Measurements from ENCODE around the gene EDAR. TPM values are rescaled to one million over a fixed set of nuclear protein-coding genes. Genes with fewer than 3 reads are reported as not detected.

EDAR gene
- total RNA-seq, 1 donor from 2014 or later = not detected

DNA sequence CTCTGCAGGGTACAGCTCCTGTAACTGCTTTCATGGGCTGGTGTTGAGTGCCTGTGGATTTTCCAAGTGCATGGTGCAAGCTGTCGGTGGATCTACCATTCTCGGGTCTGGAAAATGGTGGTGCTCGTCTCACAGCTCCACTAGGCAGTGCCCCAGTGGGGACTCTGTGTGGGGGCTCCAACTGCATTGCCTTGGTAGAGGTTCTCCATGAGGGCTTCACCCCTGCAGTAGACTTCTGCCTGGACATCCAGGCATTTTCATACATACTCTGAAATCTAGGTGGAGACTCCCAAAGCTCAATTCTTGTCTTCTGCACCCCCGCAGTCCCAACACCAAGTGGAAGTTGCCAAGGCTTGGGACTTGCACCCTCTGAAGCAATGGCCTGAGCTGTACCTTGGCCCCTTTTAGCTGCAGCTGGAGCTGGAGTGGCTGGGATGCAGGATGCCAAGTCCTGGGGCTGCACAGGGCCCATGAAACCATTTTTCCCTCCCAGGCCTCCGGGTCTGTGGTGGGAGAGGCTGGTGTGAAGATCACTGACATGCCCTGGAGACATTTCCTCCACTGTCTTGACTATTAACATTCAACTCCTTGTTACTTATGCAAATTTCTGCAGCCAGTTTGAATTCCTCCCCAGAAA is 41.6 kb downstream of the EDAR start:
- TF ChIP-seq, protein P1, sequence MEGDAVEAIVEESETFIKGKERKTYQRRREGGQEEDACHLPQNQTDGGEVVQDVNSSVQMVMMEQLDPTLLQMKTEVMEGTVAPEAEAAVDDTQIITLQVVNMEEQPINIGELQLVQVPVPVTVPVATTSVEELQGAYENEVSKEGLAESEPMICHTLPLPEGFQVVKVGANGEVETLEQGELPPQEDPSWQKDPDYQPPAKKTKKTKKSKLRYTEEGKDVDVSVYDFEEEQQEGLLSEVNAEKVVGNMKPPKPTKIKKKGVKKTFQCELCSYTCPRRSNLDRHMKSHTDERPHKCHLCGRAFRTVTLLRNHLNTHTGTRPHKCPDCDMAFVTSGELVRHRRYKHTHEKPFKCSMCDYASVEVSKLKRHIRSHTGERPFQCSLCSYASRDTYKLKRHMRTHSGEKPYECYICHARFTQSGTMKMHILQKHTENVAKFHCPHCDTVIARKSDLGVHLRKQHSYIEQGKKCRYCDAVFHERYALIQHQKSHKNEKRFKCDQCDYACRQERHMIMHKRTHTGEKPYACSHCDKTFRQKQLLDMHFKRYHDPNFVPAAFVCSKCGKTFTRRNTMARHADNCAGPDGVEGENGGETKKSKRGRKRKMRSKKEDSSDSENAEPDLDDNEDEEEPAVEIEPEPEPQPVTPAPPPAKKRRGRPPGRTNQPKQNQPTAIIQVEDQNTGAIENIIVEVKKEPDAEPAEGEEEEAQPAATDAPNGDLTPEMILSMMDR (IDR thresholded peaks at IDR 0.05) = no peak
- no peak overlapping the region for H3K4me3 ChIP-seq
- peaks cover 0 to 20% of the 10 kb centered on the region in 2 donors for H3K9me3 ChIP-seq
- no peak for DNase-seq (ENCODE audit: low spot score in 2 of 2)
- H3K4me1 ChIP-seq = no peaks in the 10 kb centered on the region
- no peaks in the 10 kb centered on the region for H3K27me3 ChIP-seq
- intact Hi-C loops (cut with DNase I) = no loop called here
- no peaks in the 10 kb centered on the region for H3K36me3 ChIP-seq
- no peak overlapping the region for H3K27ac ChIP-seq

DNA sequence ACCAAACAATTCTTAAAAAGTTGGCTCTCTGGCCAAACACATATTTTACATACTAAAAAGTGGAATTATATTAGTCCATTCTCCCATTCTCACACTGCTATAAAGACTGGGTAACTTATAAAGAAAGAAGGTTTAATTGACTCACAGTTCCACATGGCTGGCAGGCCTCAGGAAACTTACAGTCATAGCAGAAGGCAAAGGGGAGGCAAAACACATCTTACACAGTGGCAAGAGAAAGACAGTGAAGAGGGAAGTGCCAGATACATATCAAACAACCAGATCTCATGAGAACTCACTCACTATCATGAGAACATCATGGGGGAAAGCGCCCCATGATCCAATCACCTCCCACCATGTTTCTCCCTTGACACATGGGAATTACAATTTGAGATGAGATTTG is 42.6 kb downstream of the EDAR start:
- H3K4me1 ChIP-seq = no peaks in the 10 kb centered on the region
- H3K27me3 ChIP-seq = no peaks in the 10 kb centered on the region
- no peaks in the 10 kb centered on the region for H3K36me3 ChIP-seq
- no peak overlapping the region for H3K4me3 ChIP-seq
- TF ChIP-seq, protein P1 (IDR thresholded peaks at IDR 0.05) = no peak
- no peak for DNase-seq (ENCODE audit: low spot score in 2 of 2)
- H3K27ac ChIP-seq = no peak overlapping the region
- H3K9me3 ChIP-seq = peaks cover 0 to 12% of the 10 kb centered on the region in 2 donors
- intact Hi-C loops (cut with DNase I) = no loop called here

DNA sequence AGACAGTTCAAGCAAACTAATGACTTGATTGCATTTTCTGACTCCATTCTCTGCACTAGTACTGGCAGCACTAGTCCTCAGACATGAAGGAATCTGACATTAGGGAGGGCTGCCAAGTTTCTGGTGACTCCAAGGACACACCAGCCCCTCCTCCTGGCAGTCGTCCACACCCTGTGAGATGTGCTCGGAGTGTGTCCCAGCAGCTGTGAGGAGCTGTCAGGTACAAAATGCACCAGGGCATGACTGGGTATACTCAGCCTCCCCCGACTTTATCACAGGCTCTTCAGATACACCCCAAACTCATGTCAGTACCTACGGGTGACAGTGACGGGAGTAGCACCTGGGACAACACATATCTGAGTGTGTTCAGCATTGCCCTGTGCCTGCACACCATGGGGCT is 43.1 kb downstream of the EDAR start:
- no peak overlapping the region for H3K4me3 ChIP-seq
- H3K27ac ChIP-seq = no peak overlapping the region
- H3K36me3 ChIP-seq = no peaks in the 10 kb centered on the region
- peaks cover 0 to 9% of the 10 kb centered on the region in 2 donors for H3K9me3 ChIP-seq
- TF ChIP-seq, protein P1 (IDR thresholded peaks at IDR 0.05) = no peak
- no peaks in the 10 kb centered on the region for H3K4me1 ChIP-seq
- intact Hi-C loops (cut with DNase I) = no loop called here
- DNase-seq (ENCODE audit: low spot score in 2 of 2) = no peak
- no peaks in the 10 kb centered on the region for H3K27me3 ChIP-seq

GRCh38 chr2:108944601-108945331 is 44.3 kb downstream of the EDAR start:
- no peak for DNase-seq (ENCODE audit: low spot score in 2 of 2)
- TF ChIP-seq, protein P1 (IDR thresholded peaks at IDR 0.05) = no peak
- Histone ChIP-seq H3K4me3 (no peak overlapping the region), H3K9me3 (peaks cover 0 to 9% of the 10 kb centered on the region in 2 donors), H3K4me1 (no peaks in the 10 kb centered on the region), H3K27ac (no peak overlapping the region), H3K36me3 (no peaks in the 10 kb centered on the region), H3K27me3 (no peaks in the 10 kb centered on the region)
- intact Hi-C loops (cut with DNase I) = no loop called here

DNA sequence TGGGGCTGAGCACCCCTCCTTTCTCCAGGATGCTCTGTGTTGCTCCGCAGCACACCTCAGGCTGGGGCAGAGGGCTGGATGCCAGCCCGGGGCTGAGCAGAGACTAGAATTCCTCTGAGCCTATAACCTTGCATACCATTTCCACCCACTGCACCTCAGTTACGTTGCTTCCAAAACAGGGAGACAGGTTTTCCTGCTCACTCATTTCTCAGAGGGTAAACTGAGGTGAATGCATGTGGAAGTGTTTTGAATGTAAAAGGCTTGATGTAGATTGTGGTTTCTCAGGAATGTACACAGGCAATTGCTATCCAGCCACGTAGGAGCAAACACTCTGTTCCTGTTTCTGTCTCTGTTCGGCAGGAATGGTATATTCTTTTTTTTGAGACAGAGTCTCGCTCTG is 45.3 kb downstream of the EDAR start:
- Histone ChIP-seq H3K27me3 (no peaks in the 10 kb centered on the region), H3K4me3 (no peak overlapping the region), H3K36me3 (no peaks in the 10 kb centered on the region), H3K27ac (no peak overlapping the region), H3K9me3 (peaks cover 0 to 9% of the 10 kb centered on the region in 2 donors), H3K4me1 (no peaks in the 10 kb centered on the region)
- DNase-seq (ENCODE audit: low spot score in 2 of 2) = no peak
- TF ChIP-seq, protein P1 (IDR thresholded peaks at IDR 0.05) = no peak
- intact Hi-C loops (cut with DNase I) = no loop called here
